Measurements from ENCODE around the gene PRELID1. TPM values are rescaled to one million over a fixed set of nuclear protein-coding genes. Genes with fewer than 3 reads are reported as not detected.
A peak's percentile ranks its signal among the peaks of the same experiment; 100 is the strongest.

The PRELID1 gene
- total and polyA plus RNA-seq, 2 donors (not counting 3 experiments of a cell fraction or from before 2014, with no cell fraction given), result 201 to 293 TPM

- H3K9me3 ChIP-seq (replicated peaks; ENCODE audit: control insufficient read depth, insufficient read depth, low read length), result no peaks in the 10 kb centered on the region
- CTCF ChIA-PET, result interaction anchor here (1.0 kb wide), 1 partner anchor 40 kb away, joined by 3 read pairs; no protein-coding TSS in a partner anchor
- POLR2A ChIA-PET, result no interaction called here
- no peaks in the 10 kb centered on the region for H4K20me1 ChIP-seq (replicated peaks; ENCODE audit: control insufficient read depth, extremely low read depth, insufficient read depth, low read length)
- BruUV-seq (replicated peaks), result no TSS peak
- intact Hi-C loops (cut with micrococcal nuclease), result no loop called here
- H3K9me1 ChIP-seq (replicated peaks; ENCODE audit: control insufficient read depth, extremely low read depth, insufficient read depth, low read length), result no peaks in the 10 kb centered on the region
- FAIRE-seq, result peak; percentile 74
- dilution Hi-C loops (cut with MboI; ENCODE audit: extremely low pct_ligation_motif_present, low sequenced_read_pairs), result no loop called here
- TF ChIP-seq MYC (IDR thresholded peaks at IDR 0.05; ENCODE audit: low read depth, low read length), result no peak
- TF ChIP-seq MAX (IDR thresholded peaks at IDR 0.05; ENCODE audit: insufficient read depth, insufficient read length), result no peak
- no peak for TF ChIP-seq POLR2A (IDR thresholded peaks at IDR 0.05; ENCODE audit: low read depth, low read length)
- no peak for TF ChIP-seq GATA2 (IDR thresholded peaks at IDR 0.05; ENCODE audit: insufficient read depth, insufficient read length, low read depth, low read length)
- no peak for TF ChIP-seq JUN (IDR thresholded peaks at IDR 0.05; ENCODE audit: borderline replicate concordance, insufficient read depth, insufficient read length, low read depth)
- no peak overlapping the region for H3K9ac ChIP-seq (replicated peaks; ENCODE audit: extremely low read depth, insufficient read depth, low read length)
- no peak overlapping the region for H2AFZ ChIP-seq (ENCODE audit: low read depth, low read length)
- H3K4me2 ChIP-seq (ENCODE audit: insufficient read depth, low read length), result no peak overlapping the region
- DNase-seq (ENCODE audit: low read depth, low spot score), result no peak
- peaks cover 22% of the 10 kb centered on the region for H3K4me1 ChIP-seq (ENCODE audit: control insufficient read depth, extremely low read depth, insufficient read depth, low read length)
- H3K27me3 ChIP-seq (ENCODE audit: control insufficient read depth in 2 of 2, insufficient read depth in 2 of 2, low read length in 2 of 2), result no peaks in the 10 kb centered on the region
- no peaks in the 10 kb centered on the region for H3K79me2 ChIP-seq (ENCODE audit: control insufficient read depth, insufficient read depth, low read length)
- peaks cover 0 to 4% of the 10 kb centered on the region in 2 experiments for H3K36me3 ChIP-seq (ENCODE audit: control insufficient read depth in 2 of 2, extremely low read depth in 1 of 2, insufficient read depth in 2 of 2, low read length in 2 of 2)
- H3K27ac ChIP-seq (ENCODE audit: insufficient read depth, low read depth, low read length), result no peak overlapping the region
- no peak overlapping the region for H3K4me3 ChIP-seq (replicated peaks in 1 of 3; ENCODE audit: insufficient read depth in 1 of 3, low read depth in 1 of 3, low read length in 3 of 3)
Measured at GRCh38 chr5:177325868-177326381, 22.3 kb downstream of the PRELID1 start.
